Glutamatergic neuron (in vitro differentiated cells): Measurements from ENCODE around the gene RRH. TPM values are rescaled to one million over a fixed set of nuclear protein-coding genes. Genes with fewer than 3 reads are reported as not detected.

ENCODE experiments used
- DNase-seq: peaks from one replicate; pipeline ENCODE4 v3.0.0; 2022
- H3K27ac Mint-ChIP-seq: one replicate; pipeline ENCODE4 v1.8.0; 2020; ENCODE audit warnings: mild to moderate bottlenecking, mixed read lengths, inconsistent platforms; ENCODE audit not compliant: unreplicated experiment
- H3K27me3 Mint-ChIP-seq: one replicate; pipeline ENCODE4 v1.8.0; 2020; ENCODE audit warnings: mild to moderate bottlenecking, moderate library complexity, mixed read lengths, inconsistent platforms; ENCODE audit not compliant: unreplicated experiment
- H3K36me3 Mint-ChIP-seq: one replicate; pipeline ENCODE4 v1.8.0; 2020; ENCODE audit warnings: mild to moderate bottlenecking, mixed read lengths, inconsistent platforms; ENCODE audit not compliant: unreplicated experiment
- H3K4me1 Mint-ChIP-seq: one replicate; pipeline ENCODE4 v1.8.0; 2020; ENCODE audit warnings: mild to moderate bottlenecking, low read depth, mixed read lengths, inconsistent platforms; ENCODE audit not compliant: unreplicated experiment
- H3K4me3 Mint-ChIP-seq: one replicate; pipeline ENCODE4 v1.8.0; 2020; ENCODE audit warnings: mild to moderate bottlenecking, mixed read lengths, inconsistent platforms; ENCODE audit not compliant: unreplicated experiment
- H3K9me3 Mint-ChIP-seq: one replicate; pipeline ENCODE4 v1.8.0; 2020; ENCODE audit warnings: mild to moderate bottlenecking, moderate library complexity, mixed read lengths, inconsistent platforms; ENCODE audit not compliant: unreplicated experiment
- CTCF ChIP-seq: fragments of 200-600 bp; sonication (generic); IDR thresholded peaks from one replicate; pipeline ENCODE4 v1.5.0; 2021; ENCODE audit not compliant: partially characterized antibody, unreplicated experiment
- total RNA-seq: library from RNA; stranded (reverse); fragmentation: NEBNext Ultra II Directional; extraction: Animal tissue kit (Norgen Biotek cat#: 25700); gene quantifications from one replicate; pipeline ENCODE4 v1.2.1, GENCODE V29; 2021; ENCODE audit not compliant: unreplicated experiment

RRH gene
- total RNA-seq, 1 donor from 2014 or later = 0.29 TPM

GRCh38 chr4:109798866-109799265 is 28.9 kb upstream of the RRH start:
- H3K27ac Mint-ChIP-seq = no peak overlapping the region

GRCh38 chr4:109801099-109801789 is 26.5 kb upstream of the RRH start:
- Mint-ChIP-seq H3K4me3 (no peak overlapping the region), H3K27ac (no peak overlapping the region), H3K36me3 (no peaks in the 10 kb centered on the region), H3K4me1 (no peaks in the 10 kb centered on the region), H3K27me3 (no peaks in the 10 kb centered on the region), H3K9me3 (peaks cover 2% of the 10 kb centered on the region)
- DNase-seq = no peak
- TF ChIP-seq CTCF = no peak

More at GRCh38 chr4:109798866-109799265, 28.9 kb upstream of the RRH start:
- peaks cover 5% of the 10 kb centered on the region for H3K36me3 Mint-ChIP-seq
- no peaks in the 10 kb centered on the region for H3K4me1 Mint-ChIP-seq
- H3K27me3 Mint-ChIP-seq = no peaks in the 10 kb centered on the region
- no peak for DNase-seq
- H3K4me3 Mint-ChIP-seq = no peak overlapping the region
- TF ChIP-seq CTCF = no peak
- H3K9me3 Mint-ChIP-seq = peaks cover 7% of the 10 kb centered on the region

GRCh38 chr4:109801895-109802319 is 25.9 kb upstream of the RRH start, which contains the start of gene CFI:
Gene CFI (minus strand): TSS chr4:109801999. CDS start chr4:109801971, 28 bp downstream.
- no peaks in the 10 kb centered on the region for H3K27me3 Mint-ChIP-seq
- TF ChIP-seq CTCF = no peak
- no peaks in the 10 kb centered on the region for H3K36me3 Mint-ChIP-seq
- no peak within 1 kb of the TSS for H3K4me3 Mint-ChIP-seq
- no peak for DNase-seq
- H3K9me3 Mint-ChIP-seq = peaks cover 2% of the 10 kb centered on the region
- H3K4me1 Mint-ChIP-seq = no peaks in the 10 kb centered on the region
- H3K27ac Mint-ChIP-seq = no peak within 1 kb of the TSS

- Mint-ChIP-seq H3K27ac (no peak overlapping the region), H3K4me1 (no peaks in the 10 kb centered on the region), H3K36me3 (no peaks in the 10 kb centered on the region), H3K4me3 (no peak overlapping the region), H3K9me3 (peaks cover 4% of the 10 kb centered on the region), H3K27me3 (no peaks in the 10 kb centered on the region)
- TF ChIP-seq CTCF = no peak
- DNase-seq = no peak
These were observed 23.7 kb upstream of the RRH start for GRCh38 chr4:109803924-109804571.

GRCh38 chr4:109809655-109810054 is 18.1 kb upstream of the RRH start:
- Mint-ChIP-seq H3K4me1 (no peaks in the 10 kb centered on the region), H3K36me3 (no peaks in the 10 kb centered on the region), H3K4me3 (no peak overlapping the region), H3K27me3 (no peaks in the 10 kb centered on the region), H3K9me3 (peaks cover 2% of the 10 kb centered on the region), H3K27ac (no peak overlapping the region)
- no peak for TF ChIP-seq CTCF
- no peak for DNase-seq
